ENCODE data around the gene LTBP3. TPM values are rescaled to one million over a fixed set of nuclear protein-coding genes. Genes with fewer than 3 reads are reported as not detected.

Gene LTBP3
- total RNA-seq, 1 donor, result 47.3 TPM

DNA sequence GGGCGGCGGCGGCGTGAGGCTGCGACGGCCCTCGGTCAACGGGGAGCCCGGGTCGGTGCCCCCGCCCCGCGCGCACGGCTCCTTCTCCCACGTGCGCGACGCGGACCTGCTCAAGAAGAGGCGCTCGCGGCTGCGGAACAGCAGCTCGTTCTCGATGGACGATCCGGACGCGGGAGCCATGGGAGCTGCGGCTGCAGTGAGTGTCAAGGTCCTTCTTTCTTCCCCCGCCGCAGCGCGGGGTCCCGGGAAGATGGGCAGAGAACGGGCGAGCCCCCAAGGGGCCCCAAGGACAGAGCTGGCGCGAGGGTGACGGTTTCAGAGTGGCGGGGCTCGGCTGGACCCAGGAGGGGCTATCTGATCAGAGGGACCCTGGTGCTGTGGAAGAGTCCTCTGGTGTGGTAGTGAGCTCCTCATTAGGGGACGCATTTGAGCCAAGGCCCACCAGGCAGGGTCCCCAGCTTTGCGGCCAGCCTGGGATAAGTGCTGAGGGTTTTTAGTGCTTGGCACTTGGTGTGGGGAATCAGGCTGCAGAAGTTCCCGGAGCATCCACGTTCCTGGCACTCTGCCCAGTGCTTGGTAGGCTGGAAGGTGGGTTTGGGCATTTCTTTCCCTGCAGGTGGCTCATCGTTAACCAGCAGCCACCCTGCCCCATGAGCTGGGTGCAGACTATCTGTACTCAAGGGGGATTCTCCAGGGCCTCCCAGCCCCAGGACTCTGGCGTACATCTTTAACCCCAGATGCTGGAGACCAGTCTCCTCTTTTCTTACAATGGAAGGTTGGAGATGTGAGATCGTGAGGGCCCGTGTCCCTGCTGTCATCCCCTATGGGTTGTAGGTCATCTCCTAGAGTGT lies 27.5 kb upstream of the LTBP3 start:
- TF ChIP-seq CTCF (IDR thresholded peaks at IDR 0.05; ENCODE audit: insufficient read depth, low read length), result no peak
- no peak for DNase-seq (ENCODE audit: low read depth)
- H3K4me3 ChIP-seq (ENCODE audit: low read depth, low read length), result no peak overlapping the region

- DNase-seq (ENCODE audit: low read depth), result no peak
- TF ChIP-seq CTCF (IDR thresholded peaks at IDR 0.05; ENCODE audit: insufficient read depth, low read length), result no peak
- no peak overlapping the region for H3K4me3 ChIP-seq (ENCODE audit: low read depth, low read length)
Observed at GRCh38 chr11:65584723-65585171, 26.6 kb upstream of the LTBP3 start.

DNA sequence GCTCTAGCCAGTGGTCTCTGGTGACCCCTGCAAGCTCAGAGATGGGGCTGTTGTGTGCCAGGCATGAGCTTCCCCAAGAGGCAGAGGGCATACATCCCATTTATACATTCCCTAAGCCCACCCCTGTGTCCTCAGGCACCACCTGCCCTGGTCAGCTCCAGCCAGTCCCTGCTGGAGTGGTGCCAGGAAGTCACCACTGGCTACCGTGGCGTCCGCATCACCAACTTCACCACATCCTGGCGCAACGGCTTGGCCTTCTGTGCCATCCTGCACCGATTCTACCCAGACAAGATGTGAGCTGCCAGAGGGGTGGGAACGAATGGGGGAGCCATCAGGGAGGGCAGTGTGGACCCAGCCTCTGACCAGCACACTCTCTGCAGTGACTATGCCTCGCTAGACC lies 25.9 kb upstream of the LTBP3 start:
- no peak for TF ChIP-seq CTCF (IDR thresholded peaks at IDR 0.05; ENCODE audit: insufficient read depth, low read length)
- DNase-seq (ENCODE audit: low read depth), result no peak

DNA sequence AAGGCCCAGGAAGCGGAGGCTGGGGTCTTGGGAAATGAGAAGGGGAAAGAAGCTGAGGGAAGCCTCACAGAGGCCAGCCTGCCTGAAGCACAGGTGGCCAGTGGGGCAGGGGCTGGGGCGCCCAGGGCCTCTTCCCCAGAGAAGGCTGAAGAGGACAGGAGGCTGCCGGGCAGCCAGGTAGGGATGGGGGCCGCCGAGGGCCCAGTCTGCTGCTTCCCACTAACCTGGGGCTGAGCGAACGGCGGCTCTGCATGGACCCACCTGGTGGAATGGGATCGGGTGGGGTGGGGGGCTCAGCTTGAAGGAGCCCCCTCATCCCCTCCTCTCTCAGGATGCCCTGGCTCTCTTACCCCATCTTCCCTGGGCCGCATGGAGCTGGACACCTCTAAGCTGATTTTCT lies 25.4 kb upstream of the LTBP3 start:
- no peak overlapping the region for H3K4me3 ChIP-seq (ENCODE audit: low read depth, low read length)
- no peak for TF ChIP-seq CTCF (IDR thresholded peaks at IDR 0.05; ENCODE audit: insufficient read depth, low read length)
- no peak for DNase-seq (ENCODE audit: low read depth)

More for the DNA sequence above, 25.9 kb upstream of the LTBP3 start:
- H3K4me3 ChIP-seq (ENCODE audit: low read depth, low read length), result no peak overlapping the region

- DNase-seq (ENCODE audit: low read depth), result no peak
- no peak overlapping the region for H3K4me3 ChIP-seq (ENCODE audit: low read depth, low read length)
- no peak for TF ChIP-seq CTCF (IDR thresholded peaks at IDR 0.05; ENCODE audit: insufficient read depth, low read length)
Observed at GRCh38 chr11:65581928-65582327, 23.8 kb upstream of the LTBP3 start.

GRCh38 chr11:65580756-65581155 lies 22.6 kb upstream of the LTBP3 start:
- no peak for DNase-seq (ENCODE audit: low read depth)
- TF ChIP-seq CTCF (IDR thresholded peaks at IDR 0.05; ENCODE audit: insufficient read depth, low read length), result no peak
- no peak overlapping the region for H3K4me3 ChIP-seq (ENCODE audit: low read depth, low read length)
